Transverse colon (tissue), 4 donors: ENCODE measurements around the gene DDX39B.

Source experiments
- CTCF ChIP-seq, 5 experiments: fragments of 200-600 bp in 3 of 5; fragments of 450-650 bp in 2 of 5; sonication (generic) in 3 of 5; IDR thresholded peaks; 1 replicate in 2 of 5; 2 replicates in 3 of 5; pipeline ENCODE4 v1.5.1; 2016 to 2017; ENCODE audit warnings: antibody characterized with exemption in 5 of 5, inconsistent platforms in 3 of 5, mild to moderate bottlenecking in 2 of 5, moderate library complexity in 1 of 5
- POLR2AphosphoS5 ChIP-seq, 3 donors: sonication (generic); formaldehyde crosslinking; IDR thresholded peaks; one replicate each; pipeline ENCODE4 v1.6.1; 2016; ENCODE audit warnings: antibody characterized with exemption in 3 of 3

- no peak for TF ChIP-seq POLR2AphosphoS5 (IDR thresholded peaks at IDR 0.05)
- peak in 1 of 5 experiments; percentile 12 for TF ChIP-seq CTCF (IDR thresholded peaks at IDR 0.05)
These were observed 43.7 kb upstream of the DDX39B start for GRCh38 chr6:31585491-31585890.
